ENCODE data around the gene SH3RF3. TPM values are rescaled to one million over a fixed set of nuclear protein-coding genes. Genes with fewer than 3 reads are reported as not detected.
A peak's percentile ranks its signal among the peaks of the same experiment; 100 is the strongest.

The SH3RF3 gene
- polyA plus RNA-seq, 1 donor (not counting 4 experiments of a cell fraction or from before 2014, with no cell fraction given) = 0.08 TPM

- Histone ChIP-seq H3K9me1 (ENCODE audit: control insufficient read depth, extremely low read depth, insufficient read depth, low read length) (no peaks in the 10 kb centered on the region), H3K4me3 (ENCODE audit: control insufficient read depth in 2 of 3, extremely low read depth in 1 of 3, insufficient read depth in 2 of 3, low read depth in 1 of 3, low read length in 3 of 3) (no peak overlapping the region), H3K9me3 (ENCODE audit: control insufficient read depth, low read depth, low read length) (no peaks in the 10 kb centered on the region), H2AFZ (ENCODE audit: control insufficient read depth, low read length) (no peak overlapping the region), H3K27ac (ENCODE audit: control insufficient read depth, insufficient read depth, low read length) (no peak overlapping the region), H4K20me1 (ENCODE audit: control insufficient read depth, extremely low read depth, insufficient read depth, low read length) (peaks cover 2% of the 10 kb centered on the region), H3K4me2 (ENCODE audit: control insufficient read depth, extremely low read depth, insufficient read depth, low read depth, low read length) (no peak overlapping the region), H3K4me1 (ENCODE audit: control insufficient read depth, extremely low read depth, insufficient read depth, low read length) (no peaks in the 10 kb centered on the region), H3K9ac (ENCODE audit: control insufficient read depth, extremely low read depth, insufficient read depth, low read length) (no peak overlapping the region), H3K36me3 (ENCODE audit: control insufficient read depth in 2 of 2, extremely low read depth in 1 of 2, insufficient read depth in 2 of 2, low read length in 2 of 2) (no peaks in the 10 kb centered on the region), H3K79me2 (ENCODE audit: control insufficient read depth, insufficient read depth, low read length) (no peaks in the 10 kb centered on the region), H3K27me3 (ENCODE audit: control insufficient read depth, extremely low read depth, insufficient read depth, low read length) (peaks cover 33% of the 10 kb centered on the region)
- dilution Hi-C loops (cut with MboI; ENCODE audit: extremely low pct_ligation_motif_present, low sequenced_read_pairs) = no loop called here
- FAIRE-seq (no peak), DNase-seq (ENCODE audit: low read depth, low spot score) (no peak)
- TF ChIP-seq CTCF (optimal IDR thresholded peaks at IDR 0.05 in 1 of 3, IDR thresholded peaks at IDR 0.05 in 1 of 3, conservative IDR thresholded peaks at IDR 0.05 in 1 of 3; ENCODE audit: extremely low read depth in 1 of 3, insufficient read depth in 2 of 3, low read length in 3 of 3) (no peak), EZH2 (IDR thresholded peaks at IDR 0.05; ENCODE audit: low read length) (no peak)
Measured at GRCh38 chr2:109279243-109279860, 150.3 kb downstream of the SH3RF3 start.

DNA sequence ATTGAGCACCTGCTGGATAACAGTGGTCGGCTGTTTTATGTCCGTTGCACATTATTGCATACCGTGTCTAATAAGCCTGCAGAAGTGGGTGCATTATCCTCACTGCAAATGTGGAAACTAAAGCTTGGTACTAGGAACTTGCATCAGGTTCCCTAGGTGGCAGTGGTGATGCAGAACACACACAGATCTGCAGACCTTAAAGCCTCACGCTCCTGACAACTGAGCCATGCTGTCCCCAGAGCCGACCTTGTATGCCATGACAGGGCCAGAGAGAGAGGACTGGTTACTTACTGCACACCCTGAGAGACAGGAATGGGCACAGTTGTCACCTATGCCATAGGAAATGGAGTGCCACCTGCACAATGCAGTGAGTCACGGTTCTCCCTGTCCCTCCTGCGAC is 151.8 kb downstream of the SH3RF3 start:
- Histone ChIP-seq H3K27me3 (ENCODE audit: control insufficient read depth, extremely low read depth, insufficient read depth, low read length) (peaks cover 39% of the 10 kb centered on the region), H3K9ac (ENCODE audit: control insufficient read depth, extremely low read depth, insufficient read depth, low read length) (no peak overlapping the region), H3K79me2 (ENCODE audit: control insufficient read depth, insufficient read depth, low read length) (no peaks in the 10 kb centered on the region), H4K20me1 (ENCODE audit: control insufficient read depth, extremely low read depth, insufficient read depth, low read length) (peaks cover 2% of the 10 kb centered on the region), H3K4me3 (ENCODE audit: control insufficient read depth in 2 of 3, extremely low read depth in 1 of 3, insufficient read depth in 2 of 3, low read depth in 1 of 3, low read length in 3 of 3) (no peak overlapping the region), H3K36me3 (ENCODE audit: control insufficient read depth in 2 of 2, extremely low read depth in 1 of 2, insufficient read depth in 2 of 2, low read length in 2 of 2) (no peaks in the 10 kb centered on the region), H3K9me1 (ENCODE audit: control insufficient read depth, extremely low read depth, insufficient read depth, low read length) (no peaks in the 10 kb centered on the region), H3K9me3 (ENCODE audit: control insufficient read depth, low read depth, low read length) (no peaks in the 10 kb centered on the region), H3K4me2 (ENCODE audit: control insufficient read depth, extremely low read depth, insufficient read depth, low read depth, low read length) (no peak overlapping the region), H2AFZ (ENCODE audit: control insufficient read depth, low read length) (no peak overlapping the region), H3K27ac (ENCODE audit: control insufficient read depth, insufficient read depth, low read length) (no peak overlapping the region), H3K4me1 (ENCODE audit: control insufficient read depth, extremely low read depth, insufficient read depth, low read length) (no peaks in the 10 kb centered on the region)
- dilution Hi-C loops (cut with MboI; ENCODE audit: extremely low pct_ligation_motif_present, low sequenced_read_pairs) = no loop called here
- no peak for FAIRE-seq
- no peak for DNase-seq (ENCODE audit: low read depth, low spot score)
- peak in 1 of 3 experiments; percentile 23 for TF ChIP-seq CTCF (optimal IDR thresholded peaks at IDR 0.05 in 1 of 3, IDR thresholded peaks at IDR 0.05 in 1 of 3, conservative IDR thresholded peaks at IDR 0.05 in 1 of 3; ENCODE audit: extremely low read depth in 1 of 3, insufficient read depth in 2 of 3, low read length in 3 of 3)
- no peak for TF ChIP-seq EZH2 (IDR thresholded peaks at IDR 0.05; ENCODE audit: low read length)

All from keratinocyte (primary cell).